T-helper 2 cell treated with Interferon-gamma antibody and Interleukin-4, amounts not matched to agents 5 μg/mL and 100 μg/mL, for 36 hours (primary cell): ENCODE measurements around the gene NOX4.
"Not testable (repeated sequence)": the region's sequence is repeated elsewhere in the genome, so short reads cannot be mapped to it uniquely, and the experiment has no call there.

ENCODE experiments used
- DNase-seq: peaks from one replicate; pipeline ENCODE4 v3.0.0; 2021; ENCODE audit warnings: low spot score
- H3K27ac Mint-ChIP-seq: one replicate; pipeline ENCODE4 v1.8.0; 2021; ENCODE audit warnings: mild to moderate bottlenecking, mixed read lengths
- H3K27me3 Mint-ChIP-seq: one replicate; pipeline ENCODE4 v1.8.0; 2021; ENCODE audit warnings: low read depth, mixed read lengths
- H3K36me3 Mint-ChIP-seq: one replicate; pipeline ENCODE4 v1.8.0; 2021; ENCODE audit warnings: low read depth, mixed read lengths
- H3K4me1 Mint-ChIP-seq: one replicate; pipeline ENCODE4 v1.8.0; 2021; ENCODE audit warnings: low read depth, mixed read lengths
- H3K4me3 Mint-ChIP-seq: one replicate; pipeline ENCODE4 v1.8.0; 2022; ENCODE audit warnings: mild to moderate bottlenecking, moderate library complexity, mixed read lengths
- H3K9me3 Mint-ChIP-seq: one replicate; pipeline ENCODE4 v1.8.0; 2021; ENCODE audit warnings: mixed read lengths

NOX4 gene

GRCh38 chr11:89288004-89288403, 203.2 kb downstream of the NOX4 start:
- H3K27me3 Mint-ChIP-seq, DNase-seq, H3K4me1 Mint-ChIP-seq, H3K4me3 Mint-ChIP-seq, H3K36me3 Mint-ChIP-seq, H3K27ac Mint-ChIP-seq, H3K9me3 Mint-ChIP-seq: not testable (repeated sequence)

GRCh38 chr11:89286601-89287000, 204.6 kb downstream of the NOX4 start:
- not testable (repeated sequence) for H3K4me3 Mint-ChIP-seq, H3K27me3 Mint-ChIP-seq, H3K4me1 Mint-ChIP-seq, H3K9me3 Mint-ChIP-seq, DNase-seq, H3K27ac Mint-ChIP-seq, H3K36me3 Mint-ChIP-seq

- H3K4me1 Mint-ChIP-seq, H3K9me3 Mint-ChIP-seq, H3K36me3 Mint-ChIP-seq, H3K4me3 Mint-ChIP-seq, DNase-seq, H3K27me3 Mint-ChIP-seq, H3K27ac Mint-ChIP-seq: not testable (repeated sequence)
Observed at GRCh38 chr11:89281032-89281677, 210.0 kb downstream of the NOX4 start.

GRCh38 chr11:89279176-89279575, 212.0 kb downstream of the NOX4 start:
- DNase-seq = no peak
- Mint-ChIP-seq H3K4me1 (no peaks in the 10 kb centered on the region), H3K27me3 (no peaks in the 10 kb centered on the region), H3K9me3 (no peaks in the 10 kb centered on the region), H3K4me3 (no peak overlapping the region), H3K27ac (no peak overlapping the region), H3K36me3 (no peaks in the 10 kb centered on the region)

- DNase-seq = no peak
- H3K4me1 Mint-ChIP-seq = no peaks in the 10 kb centered on the region
- H3K4me3 Mint-ChIP-seq = no peak overlapping the region
- no peaks in the 10 kb centered on the region for H3K27me3 Mint-ChIP-seq
- no peaks in the 10 kb centered on the region for H3K9me3 Mint-ChIP-seq
- no peaks in the 10 kb centered on the region for H3K36me3 Mint-ChIP-seq
- no peak overlapping the region for H3K27ac Mint-ChIP-seq
Observed at GRCh38 chr11:89275966-89276365, 215.2 kb downstream of the NOX4 start.
